ENCODE data around the gene PSEN1. TPM values are rescaled to one million over a fixed set of nuclear protein-coding genes. Genes with fewer than 3 reads are reported as not detected.

The PSEN1 gene
- total RNA-seq, 1 experiment from 2014 or later = 23.5 TPM

Other genes starting within 250 kb of the PSEN1 start
- gene DPF3, start 242.4 kb upstream of the PSEN1 start, total RNA-seq (2014; rRNA removed; shearing (Covaris generic)) = 0.53 and 2.1 TPM in 2 replicates
- 14.4 and 24.2 TPM in 2 replicates for gene DCAF4, start 210.0 kb upstream of the PSEN1 start, total RNA-seq (2014; rRNA removed; shearing (Covaris generic))
- gene ZFYVE1, start 109.4 kb upstream of the PSEN1 start, total RNA-seq (2014; rRNA removed; shearing (Covaris generic)) = 3.7 and 6.6 TPM in 2 replicates
- 30.0 and 31.8 TPM in 2 replicates for gene RBM25, start 78.0 kb upstream of the PSEN1 start, total RNA-seq (2014; rRNA removed; shearing (Covaris generic))
- gene PAPLN, start 101.0 kb downstream of the PSEN1 start, total RNA-seq (2014; rRNA removed; shearing (Covaris generic)) = 0.38 and 2.4 TPM in 2 replicates

Measured in SJSA1 (cell line).